ENCODE measurements around the gene CAPN15. TPM values are rescaled to one million over a fixed set of nuclear protein-coding genes. Genes with fewer than 3 reads are reported as not detected.

Gene CAPN15
- total and polyA plus RNA-seq, 9 of the 15 experiments (the other 6 are each of a cell fraction or from before 2014, with no cell fraction given), result 0.62 to 111 (median 14.2) TPM

GRCh38 chr16:590188-590814 is 62.8 kb downstream of the CAPN15 start (continued):
- TF ChIP-seq ZNF23 (CRISPR knock-in tag; IDR thresholded peaks at IDR 0.05) (no peak), CTBP1 (IDR thresholded peaks at IDR 0.05; ENCODE audit: borderline replicate concordance) (peak; percentile 64), JUND (IDR thresholded peaks at IDR 0.05; ENCODE audit: borderline replicate concordance, low read depth, low read length) (no peak), JUND (tag; IDR thresholded peaks at IDR 0.05; ENCODE audit: borderline replicate concordance, low read depth, low read length) (no peak), ZNF717 (CRISPR knock-in tag; IDR thresholded peaks at IDR 0.05) (no peak), NUFIP1 (IDR thresholded peaks at IDR 0.05; ENCODE audit: partially characterized antibody) (no peak), ZNF79 (CRISPR knock-in tag; IDR thresholded peaks at IDR 0.05; ENCODE audit: low read depth) (no peak), MECOM (CRISPR knock-in tag; IDR thresholded peaks at IDR 0.05) (no peak), L3MBTL2 (IDR thresholded peaks at IDR 0.05) (peak; percentile 37), GATAD2A (IDR thresholded peaks at IDR 0.05) (no peak), MTA3 (IDR thresholded peaks at IDR 0.05; ENCODE audit: borderline replicate concordance) (peak; percentile 54; the same call in 1 of the 2 replicates), KAT7 (CRISPR knock-in tag; IDR thresholded peaks at IDR 0.05; ENCODE audit: borderline replicate concordance) (0 out of 2 replicates have a peak, but pooled peaks have one; percentile 65), BCOR (IDR thresholded peaks at IDR 0.05) (no peak), GABPB2 (CRISPR knock-in tag; conservative IDR thresholded peaks at IDR 0.05) (no peak), SAP30 (IDR thresholded peaks at IDR 0.05; ENCODE audit: borderline replicate concordance, insufficient read depth, low read depth, low read length, poor library complexity, severe bottlenecking) (peak; percentile 77), CCAR2 (IDR thresholded peaks at IDR 0.05; ENCODE audit: low read depth, low read length) (no peak), CHD2 (IDR thresholded peaks at IDR 0.05; ENCODE audit: low read depth, low read length) (no peak), PYGO2 (tag; IDR thresholded peaks at IDR 0.05) (no peak), CC2D1A (IDR thresholded peaks at IDR 0.05) (no peak), PHF20 (IDR thresholded peaks at IDR 0.05; ENCODE audit: partially characterized antibody) (peak; percentile 17), MYC (IDR thresholded peaks at IDR 0.05; ENCODE audit: low read depth, low read length) (no peak), MYC (CRISPR knock-in tag; IDR thresholded peaks at IDR 0.05; ENCODE audit: borderline replicate concordance, low read depth) (no peak), ARHGAP35 (IDR thresholded peaks at IDR 0.05; ENCODE audit: partially characterized antibody) (no peak), ZNF277 (CRISPR knock-in tag; IDR thresholded peaks at IDR 0.05; ENCODE audit: borderline replicate concordance) (no peak), GTF2E2 (tag; IDR thresholded peaks at IDR 0.05) (no peak), ZFX (CRISPR knock-in tag; IDR thresholded peaks at IDR 0.05) (peak; percentile 79), RBM22 (IDR thresholded peaks at IDR 0.05; ENCODE audit: low read depth, low read length, poor library complexity, severe bottlenecking) (no peak), CTCFL (IDR thresholded peaks at IDR 0.05; ENCODE audit: borderline replicate concordance, insufficient read depth, low read depth, low read length, poor library complexity, severe bottlenecking) (no peak), NFIC (IDR thresholded peaks at IDR 0.05) (no peak)

Measured in K562 (cell line).